Measurements from ENCODE around the gene TREM2. TPM values are rescaled to one million over a fixed set of nuclear protein-coding genes. Genes with fewer than 3 reads are reported as not detected.

TREM2 gene
- total and polyA plus RNA-seq, 2 of the 8 experiments (the other 6 are each of a cell fraction or from before 2014, with no cell fraction given) = 0.20 TPM; not detected in 1

GRCh38 chr6:41156001-41156400 lies 6.9 kb downstream of the TREM2 start:
- no peak overlapping the region for H4K8ac ChIP-seq (ENCODE audit: extremely low read depth, insufficient read depth, low read length)
- ChIA-PET CTCF (ENCODE audit: partially characterized antibody) (interaction anchor here (0.6 kb wide), 1 partner anchor 67 kb away, joined by 3 read pairs; no protein-coding TSS in a partner anchor), POLR2A (ENCODE audit: partially characterized antibody) (no interaction called here)
- no peak overlapping the region for H3K4me2 ChIP-seq (ENCODE audit: insufficient read depth in 1 of 2, low read depth in 2 of 2, low read length in 2 of 2)
- no peak overlapping the region for H2BK20ac ChIP-seq (ENCODE audit: low read length)
- no peak overlapping the region for H3K4ac ChIP-seq (replicated peaks; ENCODE audit: insufficient read length, low read depth, low read length)
- H3K9ac ChIP-seq (replicated peaks in 1 of 4; ENCODE audit: extremely low read depth in 1 of 4, low read depth in 3 of 4, low read length in 3 of 4) = no peak overlapping the region
- H3K4me1 ChIP-seq (replicated peaks in 1 of 4; ENCODE audit: control insufficient read depth in 3 of 4, insufficient read depth in 4 of 4, low read length in 3 of 4) = peaks cover 0 to 6% (median 0%) of the 10 kb centered on the region in 4 experiments; a peak in 1 of 7 replicates
- no peak for TF ChIP-seq HDAC2 (IDR thresholded peaks at IDR 0.05; ENCODE audit: borderline replicate concordance in 1 of 2, low read depth in 2 of 2, low read length in 2 of 2)
- TF ChIP-seq EZH2 (IDR thresholded peaks at IDR 0.05; ENCODE audit: low read depth, low read length, severe bottlenecking) = no peak
- TF ChIP-seq BACH1 (IDR thresholded peaks at IDR 0.05; ENCODE audit: low read length) = no peak
- no peak for TF ChIP-seq TAF7 (optimal IDR thresholded peaks at IDR 0.05; ENCODE audit: borderline replicate concordance, low read depth, low read length)
- no peak for TF ChIP-seq GABPA (IDR thresholded peaks at IDR 0.05; ENCODE audit: borderline replicate concordance, insufficient read depth, low read length)
- TF ChIP-seq ZNF274 (IDR thresholded peaks at IDR 0.05; ENCODE audit: borderline replicate concordance, extremely low read depth, low read length) = no peak
- no peak overlapping the region for H2AFZ ChIP-seq (ENCODE audit: low read length)
- H2BK15ac ChIP-seq (ENCODE audit: low read length) = no peak overlapping the region
- H3K27me3 ChIP-seq (replicated peaks in 1 of 4; ENCODE audit: control insufficient read depth in 3 of 4, extremely low read depth in 1 of 4, insufficient read depth in 3 of 4, low read length in 3 of 4) = no peaks in the 10 kb centered on the region
- no peaks in the 10 kb centered on the region for H3K23me2 ChIP-seq (ENCODE audit: low read depth, low read length)
- no peaks in the 10 kb centered on the region for H3K79me2 ChIP-seq (ENCODE audit: control insufficient read depth in 1 of 2, insufficient read depth in 2 of 2, low read length in 2 of 2)
- no peak overlapping the region for H2BK120ac ChIP-seq (replicated peaks; ENCODE audit: low read depth, low read length)
- no peak overlapping the region for H4K5ac ChIP-seq (ENCODE audit: insufficient read length, low read depth, low read length)
- FAIRE-seq (no peak), DNase-seq (ENCODE audit: low read depth in 1 of 2, low spot score in 2 of 2) (no peak)
- H3K36me3 ChIP-seq (ENCODE audit: control insufficient read depth in 2 of 4, insufficient read depth in 4 of 4, low read length in 3 of 4) = no peaks in the 10 kb centered on the region
- no peak overlapping the region for H3K4me3 ChIP-seq (ENCODE audit: extremely low read depth in 1 of 4, insufficient read depth in 2 of 4, low read depth in 3 of 4, low read length in 4 of 4)
- no peaks in the 10 kb centered on the region for H3K9me3 ChIP-seq (ENCODE audit: insufficient read depth in 2 of 2, low read depth in 1 of 2, low read length in 1 of 2)
- H3K27ac ChIP-seq (ENCODE audit: low read depth, low read length) = no peak overlapping the region
- WGBS, 2 experiments (ENCODE audit: extremely low coverage in 1 of 2, insufficient coverage in 1 of 2, insufficient read length in 1 of 2, insufficient replicate concordance in 2 of 2, low coverage in 1 of 2, low lambda C conversion rate in 2 of 2, missing lambda C conversion rate in 1 of 2) = 84% methylated on average over 4 of the region's 4 CpGs; no CpG with 5 or more reads in 1 of the 2 experiments
- no peaks in the 10 kb centered on the region for H3K79me1 ChIP-seq (ENCODE audit: low read depth, low read length)
- H2AK5ac ChIP-seq (ENCODE audit: low read depth, low read length) = no peak overlapping the region
- H4K91ac ChIP-seq (replicated peaks; ENCODE audit: insufficient read length, low read length) = no peak overlapping the region
- no peak overlapping the region for H3K14ac ChIP-seq (ENCODE audit: insufficient read length)
- H3K23ac ChIP-seq (ENCODE audit: insufficient read length) = no peak overlapping the region
- H4K20me1 ChIP-seq (replicated peaks in 1 of 2; ENCODE audit: control insufficient read depth in 1 of 2, insufficient read depth in 2 of 2, low read length in 2 of 2) = no peaks in the 10 kb centered on the region
- no peak overlapping the region for H3K18ac ChIP-seq (ENCODE audit: extremely low read depth, low read length)
- H2BK12ac ChIP-seq (ENCODE audit: low read depth, low read length) = no peak overlapping the region
- no peak overlapping the region for H2BK5ac ChIP-seq (ENCODE audit: low read depth, low read length)
- no peak overlapping the region for H3K56ac ChIP-seq (replicated peaks; ENCODE audit: insufficient read length, low read depth, low read length)
